Heart right ventricle (tissue), 16 donors: ENCODE measurements around the gene UPP1. TPM values are rescaled to one million over a fixed set of nuclear protein-coding genes. Genes with fewer than 3 reads are reported as not detected.
A peak's percentile ranks its signal among the peaks of the same experiment; 100 is the strongest.
"Not testable (repeated sequence)": the region's sequence is repeated elsewhere in the genome, so short reads cannot be mapped to it uniquely, and the experiment has no call there.

ENCODE experiments used
- ATAC-seq, 8 donors: fragments of 200-7000 bp; cut with Tn5 transposase; one replicate each; pipeline ENCODE4 v1.9.1; 2020; ENCODE audit warnings: mild to moderate bottlenecking in 8 of 8, moderate library complexity in 8 of 8, moderate number of reproducible peaks in 1 of 8
- DNase-seq, 2 donors: peaks; one replicate each; pipeline ENCODE4 v3.0.0-alpha.2; 2020
- H3K27ac ChIP-seq, 10 donors: fragments of 200-600 bp; sonication (generic) in 2 of 10; one replicate each; pipeline versions ENCODE4 v1.5.0 to v1.8.0; 2020 to 2022; ENCODE audit warnings: mild to moderate bottlenecking in 3 of 10
- H3K27me3 ChIP-seq, 7 donors: fragments of 200-600 bp; one replicate each; pipeline ENCODE4 v1.8.0; 2021 to 2022; ENCODE audit warnings: mild to moderate bottlenecking in 2 of 7
- H3K36me3 ChIP-seq, 9 donors: fragments of 200-600 bp; sonication (generic) in 1 of 9; one replicate each; pipeline versions ENCODE4 v1.5.0 to v1.8.0; 2020 to 2022; ENCODE audit warnings: mild to moderate bottlenecking in 2 of 9
- H3K4me1 ChIP-seq, 9 donors: fragments of 200-600 bp; sonication (generic) in 1 of 9; one replicate each; pipeline versions ENCODE4 v1.5.0 to v1.8.0; 2020 to 2022; ENCODE audit warnings: mild to moderate bottlenecking in 4 of 9
- H3K4me3 ChIP-seq, 10 donors: fragments of 200-600 bp; sonication (generic) in 2 of 10; one replicate each; pipeline versions ENCODE4 v1.5.0 to v1.8.0; 2020 to 2022; ENCODE audit warnings: mild to moderate bottlenecking in 7 of 10, moderate library complexity in 2 of 10
- H3K9me3 ChIP-seq, 11 donors: fragments of 200-600 bp in 10 of 11; sonication (generic) in 2 of 11; one replicate each; pipeline versions ENCODE4 v1.5.0 to v1.8.0; 2013 to 2022; ENCODE audit warnings: mild to moderate bottlenecking in 2 of 11, control low read depth in 1 of 11, moderate library complexity in 1 of 11
- WGBS, 2 donors: extraction: QIAGEN DNeasy Blood & Tissue Kit; methylation state at CpG; one replicate each; pipeline ENCODE4 v1.1.7; 2013; ENCODE audit warnings: inconsistent platforms in 1 of 2; 5-methylcytosine and 5-hydroxymethylcytosine counted together
- intact Hi-C, 10 donors: fragments of 100-400 bp; cut with DNase I; formaldehyde crosslinking; loops; one replicate each; pipeline versions ENCODE4 v1.11.1 to v1.14.2; 2022
- polyA plus RNA-seq, 2 donors: library from polyadenylated mRNA; stranded (reverse); fragments of 200-250 nt; gene quantifications; one replicate each; pipeline ENCODE4 v1.2.3, GENCODE V29; 2013
- total RNA-seq, 10 donors: library from RNA; stranded (reverse); fragmentation: NEBNext Ultra II Directional in 3 of 10; extraction: Animal tissue kit (Norgen Biotek cat#: 25700) in 3 of 10; gene quantifications; one replicate each; pipeline versions ENCODE4 v1.2.1 to v1.2.4, GENCODE V29; 2021 to 2023
- TF ChIP-seq, protein P1 (sequence below), 9 donors: fragments of 200-600 bp; sonication (generic) in 2 of 9; IDR thresholded peaks; one replicate each; pipeline versions ENCODE4 v1.5.0 to v1.8.0; 2021 to 2022; ENCODE audit warnings: antibody characterized with exemption in 9 of 9, mild to moderate bottlenecking in 5 of 9, moderate library complexity in 1 of 9
- donor health status: Arrhythmogenic right ventricular cardiomyopathy.
- donor health status: ischemic (EF 13 %, LVEDD 7.1; RV severe dilation, severe dysfunction).
- donor health status: healthy with polysubstance abuse.
- donor health status: DM: no; HTN: yes; CAD: no.
- donor health status: DM: no; HTN: no; CAD: no.
- donor health status: ischemic (EF 25% LVEDD 6.9; RV normal size, moderate dysfunction).
- donor health status: ischemic (EF 25% LVEDD 5.7; RV mildly dilated, moderate dysfunction).
- donor health status: healthy.
- donor health status: DM: yes; HTN: yes; CAD: no.
- donor health status: Ischemic cardiomyopathy.
- donor health status: ischemic (EF 35%, LVEDD 5.7; RV mildly dilated, moderate dysfunction).
- donor health status: nonischemic (EF 11% LVEDD 7.7; RV severe dilation, severe dysfunction).
- donor health status: DM: yes; HTN: yes; CAD: no.
- donor health status: PGD.
- donor health status: ischemic (EF 29% LVEDD 5.4; RV normal size, mild dysfunction).
- donor health status: nonischemic (EF 23%, LVEDD 6.1; RV moderate dilation, normal function).

Gene UPP1
- total and polyA plus RNA-seq, 12 donors: 14.4 to 54.5 (median 18.8) TPM

DNA sequence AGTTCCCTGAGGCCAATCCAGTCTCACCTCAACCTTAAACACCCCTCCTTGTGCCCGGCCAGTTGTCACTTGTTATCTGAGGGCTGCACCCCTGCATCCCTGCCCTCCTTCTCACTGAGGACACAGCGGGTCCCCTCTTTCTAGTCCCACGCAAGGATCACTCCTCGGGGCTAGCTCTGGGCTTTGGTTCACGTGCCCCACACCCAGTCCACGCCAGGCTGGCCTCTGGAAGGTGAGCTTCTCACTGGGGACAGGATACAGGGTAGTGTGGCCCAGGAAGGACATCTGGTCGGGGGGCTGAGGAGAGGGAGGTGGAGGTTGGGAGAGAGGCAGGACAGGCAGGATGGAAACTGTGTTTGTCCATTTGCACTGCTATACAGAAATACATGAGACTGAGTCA, 25.5 kb downstream of the UPP1 start:
- intact Hi-C loops: loop anchor here in 3 of 10 donors (5.0 kb wide), 2 partner anchors 122 to 167 kb away; partner anchors contain the start of gene PKD1L1 (in 2 of the 3)
- H3K9me3 ChIP-seq: no peaks in the 10 kb centered on the region
- 92 to 95% methylated on average over 7 of the region's 7 CpGs for WGBS, 2 donors
- DNase-seq: no peak
- H3K4me3 ChIP-seq: no peak overlapping the region
- H3K36me3 ChIP-seq: peaks cover 0 to 3% (median 0%) of the 10 kb centered on the region in 9 donors
- ATAC-seq: peak in 1 of 8 donors; percentile 21
- no peaks in the 10 kb centered on the region for H3K27me3 ChIP-seq
- no peak overlapping the region for H3K27ac ChIP-seq
- H3K4me1 ChIP-seq: peaks cover 0 to 9% (median 0%) of the 10 kb centered on the region in 9 donors
- TF ChIP-seq, protein P1, sequence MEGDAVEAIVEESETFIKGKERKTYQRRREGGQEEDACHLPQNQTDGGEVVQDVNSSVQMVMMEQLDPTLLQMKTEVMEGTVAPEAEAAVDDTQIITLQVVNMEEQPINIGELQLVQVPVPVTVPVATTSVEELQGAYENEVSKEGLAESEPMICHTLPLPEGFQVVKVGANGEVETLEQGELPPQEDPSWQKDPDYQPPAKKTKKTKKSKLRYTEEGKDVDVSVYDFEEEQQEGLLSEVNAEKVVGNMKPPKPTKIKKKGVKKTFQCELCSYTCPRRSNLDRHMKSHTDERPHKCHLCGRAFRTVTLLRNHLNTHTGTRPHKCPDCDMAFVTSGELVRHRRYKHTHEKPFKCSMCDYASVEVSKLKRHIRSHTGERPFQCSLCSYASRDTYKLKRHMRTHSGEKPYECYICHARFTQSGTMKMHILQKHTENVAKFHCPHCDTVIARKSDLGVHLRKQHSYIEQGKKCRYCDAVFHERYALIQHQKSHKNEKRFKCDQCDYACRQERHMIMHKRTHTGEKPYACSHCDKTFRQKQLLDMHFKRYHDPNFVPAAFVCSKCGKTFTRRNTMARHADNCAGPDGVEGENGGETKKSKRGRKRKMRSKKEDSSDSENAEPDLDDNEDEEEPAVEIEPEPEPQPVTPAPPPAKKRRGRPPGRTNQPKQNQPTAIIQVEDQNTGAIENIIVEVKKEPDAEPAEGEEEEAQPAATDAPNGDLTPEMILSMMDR (IDR thresholded peaks at IDR 0.05): no peak

GRCh38 chr7:48116043-48116442, 27.0 kb downstream of the UPP1 start:
- Histone ChIP-seq H3K4me1 (no peaks in the 10 kb centered on the region), H3K9me3 (no peaks in the 10 kb centered on the region), H3K27ac (no peak overlapping the region), H3K4me3 (no peak overlapping the region), H3K36me3 (no peaks in the 10 kb centered on the region), H3K27me3 (no peaks in the 10 kb centered on the region)
- DNase-seq: no peak
- intact Hi-C loops: no loop called here
- TF ChIP-seq, protein P1 (IDR thresholded peaks at IDR 0.05): no peak
- 95 to 96% methylated on average over 5 of the region's 5 CpGs for WGBS, 2 donors
- no peak for ATAC-seq

DNA sequence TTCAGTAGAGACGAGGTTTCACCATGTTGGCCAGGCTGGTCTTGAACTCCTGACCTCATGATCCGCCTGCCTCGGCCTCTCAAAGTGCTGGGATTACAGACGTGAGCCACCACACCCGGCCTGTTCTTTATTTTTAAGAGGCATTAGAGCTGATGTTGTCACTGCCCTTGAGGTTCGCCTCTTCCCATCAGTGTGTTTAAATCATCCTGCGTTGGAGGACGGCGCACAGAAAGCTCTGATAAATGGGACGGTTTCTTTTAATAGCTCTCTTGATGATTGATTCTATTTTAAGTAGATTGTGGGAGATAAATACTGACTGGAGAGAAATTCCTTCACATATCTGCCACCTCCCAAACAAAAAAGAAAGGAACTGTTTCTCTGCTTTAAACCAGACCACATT, 29.0 kb downstream of the UPP1 start:
- Histone ChIP-seq H3K4me1 (no peaks in the 10 kb centered on the region), H3K9me3 (peaks cover 0 to 11% (median 0%) of the 10 kb centered on the region in 11 donors), H3K36me3 (no peaks in the 10 kb centered on the region), H3K4me3 (no peak overlapping the region), H3K27ac (no peak overlapping the region), H3K27me3 (no peaks in the 10 kb centered on the region)
- intact Hi-C loops: no loop called here
- WGBS, 2 donors: 44 to 56% methylated on average over 10 of the region's 10 CpGs
- TF ChIP-seq, protein P1 (IDR thresholded peaks at IDR 0.05): no peak
- ATAC-seq (no peak), DNase-seq (no peak)

- DNase-seq, H3K27me3 ChIP-seq, H3K4me1 ChIP-seq, ATAC-seq, H3K27ac ChIP-seq, intact Hi-C loops, H3K4me3 ChIP-seq, H3K36me3 ChIP-seq: not testable (repeated sequence)
- 92 to 96% methylated on average over 6 of the region's 6 CpGs for WGBS, 2 donors
- H3K9me3 ChIP-seq: peaks cover 0 to 16% (median 0%) of the 10 kb centered on the region in 11 donors
Observed at GRCh38 chr7:48120536-48120935, 31.5 kb downstream of the UPP1 start.

- intact Hi-C loops: no loop called here
Observed at GRCh38 chr7:48126037-48126436, 37.0 kb downstream of the UPP1 start.

More at GRCh38 chr7:48126037-48126436, 37.0 kb downstream of the UPP1 start:
- no peaks in the 10 kb centered on the region for H3K4me1 ChIP-seq
- no peak for DNase-seq
- H3K27ac ChIP-seq: no peak overlapping the region
- no peak for ATAC-seq
- H3K9me3 ChIP-seq: peaks cover 0 to 34% (median 0%) of the 10 kb centered on the region in 11 donors
- H3K4me3 ChIP-seq: no peak overlapping the region
- peaks cover 0 to 16% (median 8%) of the 10 kb centered on the region in 7 donors for H3K27me3 ChIP-seq
- no peaks in the 10 kb centered on the region for H3K36me3 ChIP-seq
- TF ChIP-seq, protein P1 (IDR thresholded peaks at IDR 0.05): no peak
- WGBS, 2 donors: 91 to 96% methylated on average over 2 of the region's 2 CpGs
